Esophagus mucosa (tissue), 1 donor: ENCODE data around the gene LRP1B. TPM values are rescaled to one million over a fixed set of nuclear protein-coding genes. Genes with fewer than 3 reads are reported as not detected.
A peak's percentile ranks its signal among the peaks of the same experiment; 100 is the strongest.

Experiments
- ATAC-seq: fragments of 200-7000 bp; cut with Tn5 transposase; one replicate; pipeline ENCODE4 v1.9.1; 2020
- total RNA-seq: library from RNA; stranded (reverse); gene quantifications from one replicate; pipeline ENCODE4 v1.2.4, GENCODE V29; 2023
- donor health status: DM: yes; HTN: yes; CAD: no.

LRP1B gene
- total RNA-seq, 1 donor from 2014 or later, result 0.40 TPM

GRCh38 chr2:141499123-141499522 is 631.7 kb downstream of the LRP1B start:
- ATAC-seq, result no peak

- ATAC-seq, result no peak
Observed at GRCh38 chr2:141498561-141498960, 632.3 kb downstream of the LRP1B start.

- ATAC-seq, result no peak
Observed at GRCh38 chr2:141497272-141497671, 633.5 kb downstream of the LRP1B start.

DNA sequence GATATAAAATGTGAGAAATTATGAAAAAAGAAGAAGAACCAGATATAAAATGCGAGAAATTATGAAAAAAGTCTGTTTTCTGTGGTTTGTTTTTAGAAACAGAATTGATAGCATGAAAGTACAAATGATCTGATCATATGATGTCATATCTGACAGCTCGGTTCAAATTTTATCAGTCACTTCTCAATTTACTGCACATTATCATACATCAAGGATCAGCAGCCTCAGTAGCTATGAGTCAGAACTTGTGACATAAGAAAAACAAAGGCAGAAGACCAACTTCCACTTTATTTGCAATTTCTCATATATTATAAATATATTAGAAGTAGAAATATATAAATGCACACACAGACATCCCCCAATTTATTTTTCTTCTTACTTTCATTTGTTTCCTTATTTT is 634.0 kb downstream of the LRP1B start:
- ATAC-seq, result no peak

DNA sequence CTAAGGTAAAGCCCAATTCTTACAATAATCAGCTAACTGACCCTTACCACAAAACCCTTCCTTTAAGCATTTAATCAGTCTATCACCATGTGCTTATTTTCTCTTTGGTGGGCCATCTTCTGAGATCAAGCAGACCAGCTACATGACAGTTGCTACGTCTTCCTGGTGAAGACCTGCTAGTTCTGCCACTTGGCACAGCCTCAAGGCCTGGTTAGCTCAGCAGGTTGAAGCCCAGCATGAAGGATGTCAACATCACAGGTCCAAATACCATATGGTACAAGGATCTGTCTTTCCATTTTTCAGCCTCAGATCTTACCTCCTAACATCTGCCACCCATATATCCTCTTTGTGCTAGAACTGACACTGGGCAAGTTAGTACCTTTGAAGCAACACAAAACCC is 636.9 kb downstream of the LRP1B start:
- no peak for ATAC-seq

GRCh38 chr2:141492816-141493215 is 638.0 kb downstream of the LRP1B start:
- no peak for ATAC-seq

DNA sequence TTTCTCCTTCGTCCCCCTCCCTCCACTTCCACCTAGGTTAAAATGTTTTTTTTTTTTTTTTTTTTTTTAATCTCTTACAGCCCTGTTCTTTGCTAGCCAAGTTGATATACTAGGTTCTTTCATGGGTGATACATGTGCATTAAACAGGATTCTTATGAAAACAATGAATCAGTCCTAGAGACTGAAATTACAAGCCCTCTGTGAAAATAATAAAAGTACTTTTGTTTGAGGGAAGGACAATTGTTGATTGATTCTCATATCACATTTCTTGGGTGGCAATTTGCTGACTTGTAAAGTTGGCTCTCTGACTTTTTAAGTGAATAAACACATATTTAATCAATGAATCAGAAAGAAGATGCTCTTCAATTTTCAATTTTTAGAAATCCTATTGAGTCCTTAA is 639.9 kb downstream of the LRP1B start:
- ATAC-seq, result no peak

DNA sequence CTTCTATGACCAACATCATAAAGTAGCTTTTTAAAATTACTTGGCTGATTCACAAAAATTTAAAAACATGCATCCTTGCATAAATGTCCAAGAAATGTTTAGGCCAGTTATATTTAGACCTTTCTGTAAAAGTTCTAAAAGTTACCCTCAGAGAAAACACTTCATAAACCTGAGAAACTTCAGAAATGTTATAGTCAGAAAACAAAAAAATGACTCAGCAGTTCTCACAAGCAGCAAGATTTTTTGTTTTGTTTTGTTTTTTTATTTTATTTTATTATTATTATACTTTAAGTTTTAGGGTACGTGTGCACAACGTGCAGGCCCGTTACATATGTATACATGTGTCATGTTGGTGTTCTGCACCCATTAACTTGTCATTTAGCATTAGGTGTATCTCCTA is 648.1 kb downstream of the LRP1B start:
- no peak for ATAC-seq

DNA sequence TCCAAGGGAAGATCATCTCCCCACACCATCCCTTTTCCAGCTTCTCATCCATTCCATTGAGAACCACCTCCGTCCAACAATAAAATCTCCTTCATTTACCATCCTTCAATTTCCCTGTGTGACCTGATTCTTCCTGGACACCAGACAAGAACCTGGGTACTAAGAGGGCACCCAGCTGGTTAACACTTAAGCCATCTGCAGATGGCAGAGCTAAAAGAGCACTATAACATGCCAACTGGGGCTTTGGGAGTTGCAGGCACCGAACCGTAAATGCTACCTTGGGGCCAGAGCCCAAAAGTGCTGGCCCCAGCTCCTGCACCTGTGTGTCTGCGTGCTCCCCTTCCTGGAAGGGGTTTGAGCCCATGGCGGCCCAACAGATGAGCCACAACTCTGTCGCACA is 655.0 kb downstream of the LRP1B start:
- no peak for ATAC-seq

- ATAC-seq, result peak; percentile 96
Observed at GRCh38 chr2:141468761-141469160, 662.1 kb downstream of the LRP1B start.

- no peak for ATAC-seq
Observed at GRCh38 chr2:141467331-141467730, 663.5 kb downstream of the LRP1B start.

DNA sequence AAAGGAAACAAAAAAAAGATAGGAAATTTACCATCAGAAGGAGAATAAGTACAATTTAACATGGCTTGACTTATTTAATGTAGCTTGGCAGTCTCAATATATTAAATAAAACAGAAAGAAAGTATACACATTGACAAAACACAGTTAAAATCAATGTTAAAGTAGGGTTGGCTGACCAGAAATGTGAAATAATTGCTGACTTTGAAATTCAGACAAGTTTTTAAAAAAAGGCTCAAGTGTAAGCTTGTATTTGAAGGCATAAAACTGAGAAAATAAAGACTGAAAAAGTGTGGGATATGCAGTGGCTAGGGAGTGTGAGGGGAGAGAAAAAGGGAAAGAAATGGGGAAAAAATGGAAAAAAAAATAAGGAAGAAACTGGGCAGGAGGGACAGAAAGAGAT is 665.8 kb downstream of the LRP1B start:
- ATAC-seq, result no peak

GRCh38 chr2:141458351-141458750 is 672.5 kb downstream of the LRP1B start:
- ATAC-seq, result no peak

DNA sequence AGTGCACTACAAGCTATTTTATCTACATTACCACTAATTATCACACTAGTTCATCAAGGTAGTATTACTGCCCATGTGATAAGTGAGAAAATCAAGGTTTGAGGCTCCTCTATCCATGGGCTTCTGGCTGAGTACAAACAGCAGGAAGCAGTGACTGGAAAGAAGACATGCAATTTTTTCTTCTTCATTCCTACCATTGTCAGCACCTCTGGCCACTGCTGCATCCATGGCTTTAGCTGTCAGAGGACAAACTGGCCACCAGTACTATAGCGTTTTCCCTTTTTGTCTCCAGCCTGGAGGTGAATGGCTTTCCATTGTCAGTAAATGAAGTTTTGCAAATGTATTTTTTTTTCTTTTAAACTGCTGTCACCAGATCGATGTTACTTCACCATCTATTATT is 674.9 kb downstream of the LRP1B start:
- ATAC-seq, result no peak

GRCh38 chr2:141455211-141455826 is 675.5 kb downstream of the LRP1B start:
- no peak for ATAC-seq

DNA sequence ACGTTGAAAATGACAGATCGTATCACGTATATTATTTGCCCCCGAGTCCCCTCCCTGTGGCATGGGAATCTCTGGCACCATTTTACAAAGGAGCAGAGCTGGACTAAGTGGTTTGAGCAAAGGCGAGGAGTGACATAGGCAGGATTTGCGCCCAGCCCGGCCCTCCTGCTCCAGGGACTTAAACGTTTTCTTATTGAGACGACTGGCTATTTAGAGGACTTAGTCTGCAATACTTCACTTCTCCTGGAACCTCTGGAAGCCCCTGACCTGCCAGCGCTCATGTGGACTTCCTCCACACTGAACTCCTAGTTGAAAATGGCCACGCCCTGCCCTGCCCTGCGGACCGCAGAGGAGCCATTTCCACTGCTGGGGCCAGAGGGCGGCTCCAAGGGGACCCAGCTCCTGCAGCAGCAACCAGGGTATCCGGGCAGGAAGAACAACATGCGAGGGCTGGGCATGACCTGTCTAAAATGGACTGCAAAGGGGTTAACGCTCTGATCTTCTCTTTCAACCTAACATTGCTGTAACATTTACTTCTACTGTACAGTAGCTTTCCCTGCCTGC is 690.7 kb downstream of the LRP1B start:
- ATAC-seq, result no peak

DNA sequence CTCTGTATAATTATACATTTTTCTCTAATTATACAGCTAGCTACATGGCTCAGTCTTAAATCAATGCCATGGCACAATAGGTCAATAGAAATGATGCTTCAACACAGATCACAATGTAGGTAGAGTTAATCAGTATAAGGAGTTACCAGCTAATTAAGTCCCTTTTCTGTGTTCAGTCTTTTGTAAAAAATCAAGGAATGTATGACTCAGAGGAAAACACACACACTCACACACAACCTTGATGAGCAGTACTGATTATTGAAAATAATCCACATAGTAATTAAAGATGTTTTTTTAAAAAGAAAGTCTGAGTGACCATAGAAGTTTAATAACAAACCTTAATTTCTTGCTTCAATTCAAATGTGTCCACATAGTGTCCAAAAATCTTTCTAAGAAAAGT is 691.3 kb downstream of the LRP1B start:
- ATAC-seq, result no peak

DNA sequence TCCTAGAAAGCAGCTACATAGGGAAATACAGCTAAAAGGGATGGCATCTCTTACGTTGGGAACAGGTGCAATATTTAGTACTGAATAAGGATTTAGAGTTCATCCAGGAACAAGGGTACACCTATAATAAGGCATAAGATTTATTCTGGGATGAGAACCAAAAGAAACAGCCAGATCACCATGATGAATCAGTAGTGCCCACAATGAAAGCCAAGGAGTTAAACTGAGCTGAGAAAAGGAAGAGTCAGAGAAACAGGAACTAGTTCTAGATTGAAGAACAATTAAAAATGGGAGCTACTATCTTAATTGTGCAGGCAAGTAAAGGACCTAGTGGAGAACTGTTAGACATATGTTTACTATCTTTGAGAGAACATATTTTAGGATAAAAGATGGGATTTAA is 692.3 kb downstream of the LRP1B start:
- ATAC-seq, result no peak

GRCh38 chr2:141437521-141437920 is 693.3 kb downstream of the LRP1B start:
- ATAC-seq, result no peak

- no peak for ATAC-seq
Observed at GRCh38 chr2:141423124-141423523, 707.7 kb downstream of the LRP1B start.

DNA sequence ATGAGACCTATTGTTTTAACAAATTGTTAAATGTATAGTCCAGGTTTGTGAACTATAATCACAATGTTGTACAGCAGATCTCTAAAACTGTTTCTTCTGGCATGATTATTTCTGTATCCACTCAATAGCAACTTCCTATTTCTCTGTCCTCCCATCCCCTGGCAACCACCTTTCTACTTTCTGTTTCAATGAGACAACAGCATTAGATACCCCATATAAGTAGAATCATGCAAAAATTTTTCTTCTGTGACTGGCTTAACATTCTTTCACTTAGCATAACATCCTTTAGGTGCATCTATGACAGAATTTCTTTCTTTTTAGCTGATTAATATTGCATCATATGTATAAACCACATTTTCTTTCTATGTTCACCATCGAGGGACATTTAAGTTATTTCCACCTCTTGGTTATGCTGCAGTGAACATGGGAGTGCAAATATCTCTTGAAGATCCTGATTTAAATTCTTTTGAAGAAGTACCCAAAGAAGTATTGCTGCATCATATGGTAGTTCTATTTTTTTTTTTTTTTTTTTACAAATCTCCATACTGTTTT is 713.5 kb downstream of the LRP1B start:
- ATAC-seq, result no peak

DNA sequence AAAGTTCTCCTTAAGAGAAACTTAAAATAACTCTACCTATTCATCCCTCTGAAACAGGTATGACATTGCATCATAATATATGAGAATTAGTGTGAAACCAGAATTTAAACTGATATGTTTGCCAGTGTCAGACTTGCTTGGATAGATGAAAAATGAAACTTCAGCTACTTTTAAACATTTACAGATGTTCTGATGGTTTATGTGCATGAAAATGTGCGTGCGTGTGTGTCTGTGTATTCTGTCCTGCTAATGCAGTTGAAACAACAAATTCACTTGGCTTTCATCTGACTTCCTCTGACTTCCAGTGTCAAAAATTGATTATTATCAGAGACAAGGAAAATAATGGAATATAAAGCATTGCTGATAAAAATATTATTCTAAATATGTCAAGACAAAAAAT is 719.4 kb downstream of the LRP1B start:
- no peak for ATAC-seq

DNA sequence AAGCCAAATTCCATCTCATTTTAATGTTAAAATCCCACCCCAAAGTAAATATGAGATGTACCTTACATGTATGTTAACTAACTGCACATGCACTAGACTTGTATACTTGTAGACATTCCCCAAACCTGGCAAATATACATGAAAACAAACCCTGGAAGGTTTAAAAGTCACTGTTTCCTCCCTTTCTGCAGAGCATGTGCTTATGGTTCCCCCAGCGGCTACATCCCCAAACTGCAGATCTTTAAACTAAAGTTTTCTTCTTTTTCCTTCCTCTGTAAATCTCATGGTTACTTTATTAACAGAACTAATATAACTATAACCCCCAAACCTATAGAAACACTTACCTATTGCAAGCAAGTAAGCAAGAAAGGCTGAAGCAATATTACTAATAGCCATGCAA is 731.5 kb downstream of the LRP1B start:
- no peak for ATAC-seq

- ATAC-seq, result no peak
Observed at GRCh38 chr2:141393214-141393545, 737.6 kb downstream of the LRP1B start.
